HepG2 (cell line): ENCODE measurements around the gene RIPPLY1. TPM values are rescaled to one million over a fixed set of nuclear protein-coding genes. Genes with fewer than 3 reads are reported as not detected.

Experiments
- GLI4 ChIP-seq: sonication (generic); formaldehyde crosslinking; IDR thresholded peaks from 2 replicates; pipeline ENCODE4 v1.5.1; 2020; ENCODE audit warnings: missing genetic modification reagents, mild to moderate bottlenecking, moderate library complexity, borderline replicate concordance
- MXI1 ChIP-seq: IDR thresholded peaks from 3 replicates; pipeline ENCODE4 v1.6.1; 2012; ENCODE audit warnings: low read depth, low read length, inconsistent platforms, borderline replicate concordance
- PAF1 ChIP-seq: IDR thresholded peaks from 2 replicates; pipeline ENCODE4 v1.6.1; 2016; ENCODE audit warnings: missing genetic modification reagents, missing compliant biosample characterization
- PITX1 ChIP-seq: sonication (generic); formaldehyde crosslinking; IDR thresholded peaks from 2 replicates; pipeline ENCODE4 v1.5.1; 2020; ENCODE audit warnings: mild to moderate bottlenecking, missing genetic modification reagents
- RCOR2 ChIP-seq: IDR thresholded peaks from 2 replicates; pipeline ENCODE4 v1.6.1; 2016; ENCODE audit warnings: missing biosample characterization, missing genetic modification reagents
- TBX3 ChIP-seq: fragments of 450-650 bp; IDR thresholded peaks from 2 replicates; pipeline ENCODE4 v1.6.1; 2017; ENCODE audit warnings: antibody characterized with exemption, mild to moderate bottlenecking, inconsistent platforms, borderline replicate concordance
- ZMYM4 ChIP-seq: sonication (generic); formaldehyde crosslinking; IDR thresholded peaks from 2 replicates; pipeline ENCODE4 v1.8.1; 2023; ENCODE audit warnings: mild to moderate bottlenecking, missing genetic modification reagents
- ZNF326 ChIP-seq: sonication (generic); formaldehyde crosslinking; IDR thresholded peaks from 2 replicates; pipeline ENCODE4 v1.4.0; 2020; ENCODE audit warnings: missing genetic modification reagents, borderline replicate concordance
- polyA plus RNA-seq, 8 experiments: library from polyadenylated mRNA; depleted of rRNA in 3 of 8; stranded (reverse) in 7 of 8; unstranded in 1 of 8; fragments of >200 nt; fragmentation: Illumina TruSeq in 4 of 8; extraction: Trizol in 4 of 8; gene quantifications; 2 replicates each; pipeline versions ENCODE4 v1.2.1 to v1.2.3, GENCODE V29; 2011 to 2016; ENCODE audit warnings: low read depth in 4 of 8, missing spikeins in 1 of 8, mixed read lengths in 1 of 8; ENCODE audit not compliant: insufficient read depth in 1 of 8
- total RNA-seq, 5 experiments: library from RNA; depleted of rRNA; stranded (reverse); fragments of >200 nt; fragmentation: Illumina TruSeq; extraction: Trizol; gene quantifications; 2 replicates each; pipeline ENCODE4 v1.2.3, GENCODE V29; 2016; ENCODE audit warnings: low read depth in 1 of 5
- TF ChIP-seq, protein P1 (sequence below): IDR thresholded peaks from 2 replicates; pipeline ENCODE4 v1.6.1; 2016; ENCODE audit warnings: missing compliant biosample characterization, missing genetic modification reagents, borderline replicate concordance
- TF ChIP-seq, protein P2 (sequence below): sonication (generic); formaldehyde crosslinking; IDR thresholded peaks from 2 replicates; pipeline ENCODE4 v1.5.0; 2020; ENCODE audit warnings: mild to moderate bottlenecking, missing genetic modification reagents
- TF ChIP-seq, protein P3 (sequence below): sonication (generic); formaldehyde crosslinking; IDR thresholded peaks from 2 replicates; pipeline ENCODE4 v1.5.0; 2020; ENCODE audit warnings: mild to moderate bottlenecking, missing genetic modification reagents, borderline replicate concordance
- TF ChIP-seq, protein P4 (sequence below): sonication (generic); formaldehyde crosslinking; IDR thresholded peaks from 2 replicates; pipeline ENCODE4 v1.5.0; 2020; ENCODE audit warnings: mild to moderate bottlenecking, missing genetic modification reagents

The RIPPLY1 gene
- total and polyA plus RNA-seq, 2 of the 13 experiments (the other 11 are each of a cell fraction or from before 2014, with no cell fraction given) = 0.41 to 0.49 TPM

DNA sequence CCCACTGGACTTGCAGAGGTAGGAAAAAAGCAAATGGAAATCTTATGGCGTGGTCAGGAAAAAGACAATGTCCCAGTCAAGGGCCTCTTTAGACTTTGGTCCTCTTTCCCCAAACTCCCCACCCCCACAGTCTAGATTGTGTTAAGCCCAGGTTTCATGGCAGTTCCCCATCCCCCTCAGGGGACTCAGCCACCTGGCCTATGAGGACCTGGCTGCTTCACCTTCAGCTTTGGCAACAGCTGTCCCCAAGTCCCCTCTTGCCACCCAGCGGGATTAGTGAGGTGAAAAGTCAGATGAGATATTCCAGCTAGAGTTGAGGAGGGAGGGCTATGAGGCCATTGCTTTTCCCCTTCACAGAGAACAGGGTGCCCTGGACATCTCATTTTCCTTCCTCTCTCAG, 457 bp downstream of the RIPPLY1 start (continued):
- TF ChIP-seq, protein P1, sequence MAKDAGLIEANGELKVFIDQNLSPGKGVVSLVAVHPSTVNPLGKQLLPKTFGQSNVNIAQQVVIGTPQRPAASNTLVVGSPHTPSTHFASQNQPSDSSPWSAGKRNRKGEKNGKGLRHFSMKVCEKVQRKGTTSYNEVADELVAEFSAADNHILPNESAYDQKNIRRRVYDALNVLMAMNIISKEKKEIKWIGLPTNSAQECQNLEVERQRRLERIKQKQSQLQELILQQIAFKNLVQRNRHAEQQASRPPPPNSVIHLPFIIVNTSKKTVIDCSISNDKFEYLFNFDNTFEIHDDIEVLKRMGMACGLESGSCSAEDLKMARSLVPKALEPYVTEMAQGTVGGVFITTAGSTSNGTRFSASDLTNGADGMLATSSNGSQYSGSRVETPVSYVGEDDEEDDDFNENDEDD (CRISPR knock-in tag) = no peak
- TF ChIP-seq, protein P2, sequence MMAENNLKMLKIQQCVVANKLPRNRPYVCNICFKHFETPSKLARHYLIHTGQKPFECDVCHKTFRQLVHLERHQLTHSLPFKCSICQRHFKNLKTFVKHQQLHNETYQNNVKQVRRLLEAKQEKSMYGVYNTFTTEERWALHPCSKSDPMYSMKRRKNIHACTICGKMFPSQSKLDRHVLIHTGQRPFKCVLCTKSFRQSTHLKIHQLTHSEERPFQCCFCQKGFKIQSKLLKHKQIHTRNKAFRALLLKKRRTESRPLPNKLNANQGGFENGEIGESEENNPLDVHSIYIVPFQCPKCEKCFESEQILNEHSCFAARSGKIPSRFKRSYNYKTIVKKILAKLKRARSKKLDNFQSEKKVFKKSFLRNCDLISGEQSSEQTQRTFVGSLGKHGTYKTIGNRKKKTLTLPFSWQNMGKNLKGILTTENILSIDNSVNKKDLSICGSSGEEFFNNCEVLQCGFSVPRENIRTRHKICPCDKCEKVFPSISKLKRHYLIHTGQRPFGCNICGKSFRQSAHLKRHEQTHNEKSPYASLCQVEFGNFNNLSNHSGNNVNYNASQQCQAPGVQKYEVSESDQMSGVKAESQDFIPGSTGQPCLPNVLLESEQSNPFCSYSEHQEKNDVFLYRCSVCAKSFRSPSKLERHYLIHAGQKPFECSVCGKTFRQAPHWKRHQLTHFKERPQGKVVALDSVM = no peak
- TF ChIP-seq, protein P3, sequence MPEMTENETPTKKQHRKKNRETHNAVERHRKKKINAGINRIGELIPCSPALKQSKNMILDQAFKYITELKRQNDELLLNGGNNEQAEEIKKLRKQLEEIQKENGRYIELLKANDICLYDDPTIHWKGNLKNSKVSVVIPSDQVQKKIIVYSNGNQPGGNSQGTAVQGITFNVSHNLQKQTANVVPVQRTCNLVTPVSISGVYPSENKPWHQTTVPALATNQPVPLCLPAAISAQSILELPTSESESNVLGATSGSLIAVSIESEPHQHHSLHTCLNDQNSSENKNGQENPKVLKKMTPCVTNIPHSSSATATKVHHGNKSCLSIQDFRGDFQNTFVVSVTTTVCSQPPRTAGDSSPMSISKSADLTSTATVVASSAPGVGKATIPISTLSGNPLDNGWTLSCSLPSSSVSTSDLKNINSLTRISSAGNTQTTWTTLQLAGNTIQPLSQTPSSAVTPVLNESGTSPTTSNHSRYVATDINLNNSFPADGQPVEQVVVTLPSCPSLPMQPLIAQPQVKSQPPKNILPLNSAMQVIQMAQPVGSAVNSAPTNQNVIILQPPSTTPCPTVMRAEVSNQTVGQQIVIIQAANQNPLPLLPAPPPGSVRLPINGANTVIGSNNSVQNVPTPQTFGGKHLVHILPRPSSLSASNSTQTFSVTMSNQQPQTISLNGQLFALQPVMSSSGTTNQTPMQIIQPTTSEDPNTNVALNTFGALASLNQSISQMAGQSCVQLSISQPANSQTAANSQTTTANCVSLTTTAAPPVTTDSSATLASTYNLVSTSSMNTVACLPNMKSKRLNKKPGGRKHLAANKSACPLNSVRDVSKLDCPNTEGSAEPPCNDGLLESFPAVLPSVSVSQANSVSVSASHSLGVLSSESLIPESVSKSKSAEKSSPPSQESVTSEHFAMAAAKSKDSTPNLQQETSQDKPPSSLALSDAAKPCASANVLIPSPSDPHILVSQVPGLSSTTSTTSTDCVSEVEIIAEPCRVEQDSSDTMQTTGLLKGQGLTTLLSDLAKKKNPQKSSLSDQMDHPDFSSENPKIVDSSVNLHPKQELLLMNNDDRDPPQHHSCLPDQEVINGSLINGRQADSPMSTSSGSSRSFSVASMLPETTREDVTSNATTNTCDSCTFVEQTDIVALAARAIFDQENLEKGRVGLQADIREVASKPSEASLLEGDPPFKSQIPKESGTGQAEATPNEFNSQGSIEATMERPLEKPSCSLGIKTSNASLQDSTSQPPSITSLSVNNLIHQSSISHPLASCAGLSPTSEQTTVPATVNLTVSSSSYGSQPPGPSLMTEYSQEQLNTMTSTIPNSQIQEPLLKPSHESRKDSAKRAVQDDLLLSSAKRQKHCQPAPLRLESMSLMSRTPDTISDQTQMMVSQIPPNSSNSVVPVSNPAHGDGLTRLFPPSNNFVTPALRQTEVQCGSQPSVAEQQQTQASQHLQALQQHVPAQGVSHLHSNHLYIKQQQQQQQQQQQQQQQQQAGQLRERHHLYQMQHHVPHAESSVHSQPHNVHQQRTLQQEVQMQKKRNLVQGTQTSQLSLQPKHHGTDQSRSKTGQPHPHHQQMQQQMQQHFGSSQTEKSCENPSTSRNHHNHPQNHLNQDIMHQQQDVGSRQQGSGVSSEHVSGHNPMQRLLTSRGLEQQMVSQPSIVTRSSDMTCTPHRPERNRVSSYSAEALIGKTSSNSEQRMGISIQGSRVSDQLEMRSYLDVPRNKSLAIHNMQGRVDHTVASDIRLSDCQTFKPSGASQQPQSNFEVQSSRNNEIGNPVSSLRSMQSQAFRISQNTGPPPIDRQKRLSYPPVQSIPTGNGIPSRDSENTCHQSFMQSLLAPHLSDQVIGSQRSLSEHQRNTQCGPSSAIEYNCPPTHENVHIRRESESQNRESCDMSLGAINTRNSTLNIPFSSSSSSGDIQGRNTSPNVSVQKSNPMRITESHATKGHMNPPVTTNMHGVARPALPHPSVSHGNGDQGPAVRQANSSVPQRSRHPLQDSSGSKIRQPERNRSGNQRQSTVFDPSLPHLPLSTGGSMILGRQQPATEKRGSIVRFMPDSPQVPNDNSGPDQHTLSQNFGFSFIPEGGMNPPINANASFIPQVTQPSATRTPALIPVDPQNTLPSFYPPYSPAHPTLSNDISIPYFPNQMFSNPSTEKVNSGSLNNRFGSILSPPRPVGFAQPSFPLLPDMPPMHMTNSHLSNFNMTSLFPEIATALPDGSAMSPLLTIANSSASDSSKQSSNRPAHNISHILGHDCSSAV (CRISPR knock-in tag) = no peak
- TF ChIP-seq PAF1 (no peak), ZNF326 (CRISPR knock-in tag) (no peak), TBX3 (no peak), MXI1 (no peak), RCOR2 (CRISPR knock-in tag) (no peak), GLI4 (CRISPR knock-in tag) (no peak), ZMYM4 (CRISPR knock-in tag) (peak; percentile 28; the same call in 1 of the 2 replicates), PITX1 (CRISPR knock-in tag) (peak; percentile 31; the same call in 1 of the 2 replicates)
- TF ChIP-seq, protein P4, sequence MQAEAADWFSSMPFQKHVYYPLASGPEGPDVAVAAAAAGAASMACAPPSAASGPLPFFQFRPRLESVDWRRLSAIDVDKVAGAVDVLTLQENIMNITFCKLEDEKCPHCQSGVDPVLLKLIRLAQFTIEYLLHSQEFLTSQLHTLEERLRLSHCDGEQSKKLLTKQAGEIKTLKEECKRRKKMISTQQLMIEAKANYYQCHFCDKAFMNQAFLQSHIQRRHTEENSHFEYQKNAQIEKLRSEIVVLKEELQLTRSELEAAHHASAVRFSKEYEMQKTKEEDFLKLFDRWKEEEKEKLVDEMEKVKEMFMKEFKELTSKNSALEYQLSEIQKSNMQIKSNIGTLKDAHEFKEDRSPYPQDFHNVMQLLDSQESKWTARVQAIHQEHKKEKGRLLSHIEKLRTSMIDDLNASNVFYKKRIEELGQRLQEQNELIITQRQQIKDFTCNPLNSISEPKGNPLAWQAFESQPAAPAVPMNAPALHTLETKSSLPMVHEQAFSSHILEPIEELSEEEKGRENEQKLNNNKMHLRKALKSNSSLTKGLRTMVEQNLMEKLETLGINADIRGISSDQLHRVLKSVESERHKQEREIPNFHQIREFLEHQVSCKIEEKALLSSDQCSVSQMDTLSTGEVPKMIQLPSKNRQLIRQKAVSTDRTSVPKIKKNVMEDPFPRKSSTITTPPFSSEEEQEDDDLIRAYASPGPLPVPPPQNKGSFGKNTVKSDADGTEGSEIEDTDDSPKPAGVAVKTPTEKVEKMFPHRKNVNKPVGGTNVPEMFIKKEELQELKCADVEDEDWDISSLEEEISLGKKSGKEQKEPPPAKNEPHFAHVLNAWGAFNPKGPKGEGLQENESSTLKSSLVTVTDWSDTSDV (CRISPR knock-in tag) = no peak
